ENCODE measurements around the gene LDLRAD4.

Gene LDLRAD4

DNA sequence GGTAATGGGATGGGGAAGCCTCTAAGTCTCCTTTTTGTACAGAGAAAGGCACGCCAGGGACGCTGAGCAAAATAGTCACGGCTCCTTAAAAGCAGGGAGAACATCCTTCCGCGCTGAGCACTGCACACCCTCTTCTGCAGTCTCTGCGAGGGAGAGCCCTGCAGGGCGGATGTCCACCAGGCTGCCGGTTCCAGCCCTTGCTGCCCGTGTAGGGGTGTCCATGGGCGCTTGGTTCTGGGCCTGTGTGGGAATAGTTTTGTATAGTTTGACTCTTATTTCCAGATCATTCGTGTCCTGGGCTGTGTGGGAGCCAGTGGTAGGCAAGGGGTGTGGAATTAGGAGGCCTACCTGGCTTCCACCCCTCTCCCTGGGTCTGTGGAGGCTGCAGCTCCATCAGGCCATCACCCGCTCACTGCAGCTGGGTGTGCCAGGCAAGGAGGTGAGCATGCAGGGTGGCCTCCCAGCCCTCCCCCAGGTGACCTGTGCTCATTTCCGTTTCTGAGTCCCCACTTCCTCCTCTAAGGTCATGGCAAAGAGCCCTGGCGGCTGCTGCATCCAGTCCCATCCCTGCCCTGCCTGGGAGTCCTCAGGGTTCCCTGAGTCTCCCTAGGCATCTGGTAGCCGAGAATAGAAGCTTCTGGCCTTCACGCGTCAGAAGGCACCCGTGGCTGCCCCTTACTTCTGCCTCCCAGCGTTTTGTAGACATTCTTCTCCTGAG lies 202.6 kb downstream of the LDLRAD4 start:
- DNase-seq (ENCODE audit: extremely low read depth in 1 of 2, low read depth in 1 of 2), result no peak

DNA sequence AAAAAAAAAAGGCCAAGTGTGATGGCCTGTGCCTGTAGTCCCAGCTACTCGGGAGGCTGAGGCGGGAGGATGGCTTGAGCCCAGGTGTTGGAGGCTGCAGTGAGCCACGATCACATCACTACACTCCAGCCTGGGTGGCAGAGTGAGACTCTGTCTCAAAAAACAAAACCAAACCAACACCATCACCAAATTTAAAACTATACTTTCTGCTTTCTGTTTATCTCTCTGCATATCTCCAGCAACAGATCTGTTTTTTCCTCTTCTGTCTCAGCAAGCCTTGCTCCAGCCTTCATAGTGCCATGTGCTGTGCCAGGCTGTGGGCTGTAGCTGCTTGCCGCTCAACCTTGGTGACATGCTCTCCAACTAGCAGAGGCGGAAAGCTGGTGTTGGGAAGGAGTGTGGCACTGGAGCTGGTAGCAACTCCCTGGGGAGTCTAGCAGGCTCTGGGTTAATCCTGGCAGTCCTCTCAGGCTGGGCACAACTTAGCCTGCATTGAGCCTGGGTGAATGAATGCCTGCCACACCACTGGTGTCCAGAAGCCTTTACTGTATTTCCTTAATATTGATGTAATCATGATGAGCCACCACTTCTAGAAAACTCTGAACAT lies 204.1 kb downstream of the LDLRAD4 start:
- DNase-seq (ENCODE audit: extremely low read depth in 1 of 2, low read depth in 1 of 2), result no peak

DNA sequence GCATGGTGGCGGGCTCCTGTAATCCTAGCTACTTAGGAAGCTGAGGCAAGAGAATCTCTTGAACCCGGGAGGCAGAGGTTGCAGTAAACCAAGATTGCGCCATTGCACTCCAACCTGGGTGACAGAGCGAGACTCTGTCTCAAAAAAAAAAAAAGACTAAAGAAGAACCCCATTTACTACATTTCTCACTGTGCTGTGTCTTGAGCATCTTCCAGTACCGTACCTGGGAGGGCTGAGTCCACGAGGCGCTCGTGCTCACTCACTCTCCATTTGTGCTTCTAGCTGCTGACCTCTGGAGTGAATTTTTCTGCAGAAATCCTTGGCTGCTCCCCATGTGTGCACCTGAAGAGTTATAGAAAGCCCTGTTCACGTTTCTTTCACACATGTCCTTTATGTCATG lies 204.8 kb downstream of the LDLRAD4 start:
- no peak for DNase-seq (ENCODE audit: extremely low read depth in 1 of 2, low read depth in 1 of 2)

DNA sequence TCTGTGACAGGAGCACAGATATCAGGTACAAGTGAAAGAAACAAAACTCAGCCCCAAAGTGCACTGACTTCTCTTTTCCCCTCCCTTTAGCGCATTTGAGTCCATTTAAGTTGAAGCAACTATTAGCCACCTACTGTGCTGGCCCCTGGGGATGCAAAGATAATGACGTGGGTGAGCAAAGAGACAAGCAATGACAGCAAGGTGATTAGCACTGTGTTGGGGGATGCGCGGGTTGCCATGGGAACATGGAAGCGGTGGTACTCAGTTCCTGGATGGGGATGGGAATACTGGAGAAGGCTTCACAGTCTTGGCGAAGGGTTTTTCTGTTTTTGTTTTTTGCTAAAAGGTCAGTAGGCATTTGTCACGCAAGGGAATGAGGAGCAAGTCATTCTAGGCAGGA lies 205.8 kb downstream of the LDLRAD4 start:
- no peak for DNase-seq (ENCODE audit: extremely low read depth in 1 of 2, low read depth in 1 of 2)

DNA sequence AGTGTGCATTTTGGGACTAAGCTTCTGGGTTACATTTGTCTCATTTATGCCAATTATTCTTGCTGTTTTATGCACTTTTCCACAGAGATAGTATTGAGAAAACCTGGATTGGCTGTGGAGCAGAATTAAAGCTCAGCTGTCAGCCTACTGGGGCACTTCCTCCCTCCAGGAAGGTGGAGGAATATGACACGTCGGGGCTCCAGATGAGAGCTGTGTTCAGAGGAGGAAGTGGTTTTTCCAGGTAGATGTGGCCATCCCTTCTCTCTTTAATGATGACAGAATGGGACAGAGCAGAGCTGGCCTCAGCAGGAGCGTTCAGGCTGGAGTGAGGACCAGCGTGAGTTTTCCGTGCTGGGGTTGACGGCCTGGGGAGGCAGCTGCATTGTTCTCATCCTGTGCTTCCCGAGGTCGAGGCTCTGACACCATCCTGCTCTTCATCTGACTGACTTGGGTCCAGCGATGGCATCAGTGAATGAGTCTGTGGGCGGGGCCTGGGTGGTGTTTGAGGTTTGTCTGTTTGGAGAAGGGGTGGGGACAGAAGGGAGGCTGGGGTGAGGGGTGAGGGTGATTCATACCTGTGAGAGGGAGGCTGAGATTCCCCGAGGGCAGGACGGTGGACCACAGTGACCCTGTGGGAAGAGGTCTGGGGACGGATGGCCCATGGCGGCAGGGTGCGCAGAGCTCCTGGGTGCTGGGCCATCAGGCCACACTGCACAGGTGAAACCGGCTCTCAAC lies 207.0 kb downstream of the LDLRAD4 start:
- no peak for DNase-seq (ENCODE audit: extremely low read depth in 1 of 2, low read depth in 1 of 2)

DNA sequence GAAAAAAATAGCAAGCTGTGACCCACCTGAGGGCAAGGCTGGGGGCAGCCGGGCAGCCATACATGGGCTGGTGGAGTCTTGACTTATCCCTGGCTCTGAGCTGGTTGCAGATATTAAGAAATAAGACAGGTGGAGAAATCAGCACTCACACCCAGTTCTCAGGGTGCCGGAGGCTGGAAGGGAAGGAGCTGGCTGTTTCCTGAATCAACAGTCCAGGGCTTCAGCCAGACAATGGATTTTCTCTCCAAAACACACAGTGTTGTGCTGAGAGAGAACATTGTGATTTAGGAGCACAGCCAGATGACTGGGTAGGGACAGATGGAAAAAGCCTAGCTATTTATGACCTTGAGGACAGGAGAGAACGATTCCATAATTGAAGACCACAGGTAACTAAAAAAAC lies 208.8 kb downstream of the LDLRAD4 start:
- no peak for DNase-seq (ENCODE audit: extremely low read depth in 1 of 2, low read depth in 1 of 2)

DNA sequence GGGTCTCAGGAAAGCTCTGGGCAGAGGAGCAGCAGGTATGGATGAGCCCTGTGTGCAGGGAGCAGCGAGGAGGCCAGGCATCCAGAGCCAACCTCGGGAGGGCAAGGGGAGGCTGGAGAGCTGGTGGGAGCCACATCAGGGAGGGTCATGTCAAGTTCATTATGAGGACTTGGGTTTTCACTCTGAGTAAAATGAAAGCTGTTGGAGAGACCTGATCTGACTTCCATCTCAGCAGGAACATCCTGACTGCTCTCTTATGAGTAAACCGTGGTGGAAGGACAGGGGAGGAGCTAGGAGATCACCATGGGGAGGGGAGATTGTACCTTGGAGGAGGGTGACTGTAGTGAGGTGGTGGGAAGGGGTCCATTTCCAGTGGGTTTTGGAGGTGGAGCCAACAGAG lies 209.8 kb downstream of the LDLRAD4 start:
- DNase-seq (ENCODE audit: extremely low read depth in 1 of 2, low read depth in 1 of 2), result no peak

DNA sequence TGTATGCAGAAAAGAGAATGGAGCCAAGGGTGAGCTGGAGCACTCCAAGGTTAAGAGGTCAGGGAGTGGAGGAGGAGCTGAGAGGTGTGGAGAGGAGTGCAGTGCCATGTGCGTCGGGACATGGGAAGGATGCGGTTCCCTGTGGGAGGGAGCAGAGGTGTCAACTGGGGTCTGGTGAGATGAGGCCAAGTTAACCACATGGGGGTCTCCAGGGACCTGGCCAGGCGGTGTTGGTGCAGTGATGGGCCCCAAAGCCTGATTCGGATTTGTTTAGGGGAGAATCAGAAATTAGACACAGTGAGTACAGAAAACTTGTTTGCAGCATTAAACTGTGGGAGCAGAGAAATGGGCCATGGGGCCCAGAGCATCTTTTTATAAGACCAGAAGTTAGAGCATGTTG lies 210.5 kb downstream of the LDLRAD4 start:
- DNase-seq (ENCODE audit: extremely low read depth in 1 of 2, low read depth in 1 of 2), result no peak

DNA sequence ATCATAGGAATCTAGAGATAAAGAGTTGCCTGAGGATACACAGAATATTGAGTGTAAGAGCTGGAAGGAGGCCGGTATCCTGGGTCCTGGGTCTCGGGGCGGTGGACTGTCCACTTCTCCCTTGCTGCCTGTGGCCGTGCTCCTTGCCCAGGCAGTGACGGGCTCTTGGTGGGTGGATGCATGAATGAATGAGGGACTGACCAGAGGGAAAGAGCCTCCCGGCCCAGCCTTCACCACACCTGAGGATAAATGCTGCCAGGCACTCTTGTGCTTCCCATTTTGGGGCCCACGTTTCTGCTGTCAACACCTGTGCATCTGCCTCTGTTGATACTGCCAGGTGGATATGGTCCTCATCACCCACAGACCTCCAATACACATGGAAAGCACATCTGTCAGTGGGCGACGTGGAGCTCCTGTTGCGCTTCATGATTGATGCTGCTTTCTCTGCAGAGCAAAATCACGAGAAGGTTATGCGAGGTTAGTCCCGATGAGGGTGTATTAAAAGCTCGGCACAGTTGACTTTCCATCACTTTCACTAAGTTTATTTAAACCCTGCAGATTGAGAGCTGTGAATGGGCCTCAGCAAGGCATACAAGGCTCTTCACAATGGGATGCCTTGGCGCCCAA lies 211.4 kb downstream of the LDLRAD4 start:
- no peak for DNase-seq (ENCODE audit: extremely low read depth in 1 of 2, low read depth in 1 of 2)

DNA sequence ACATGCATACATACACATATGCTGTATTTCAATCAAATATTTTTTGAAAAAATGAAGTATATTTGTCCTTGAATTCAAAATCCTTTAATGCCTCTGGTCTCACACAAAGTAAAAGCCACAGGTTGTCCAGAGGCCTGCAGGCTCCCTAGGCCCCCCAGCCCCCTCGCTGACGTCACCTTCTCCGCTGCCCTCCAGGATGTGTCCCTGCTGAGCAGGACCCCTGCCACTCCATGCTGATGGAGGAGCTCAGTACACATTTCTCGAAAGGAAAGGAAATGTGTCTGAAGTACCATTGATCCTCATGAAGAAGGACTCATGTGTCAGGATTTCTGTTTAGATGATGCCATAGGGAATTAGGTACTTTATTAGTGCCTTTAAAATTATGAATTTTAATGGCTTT lies 212.1 kb downstream of the LDLRAD4 start:
- DNase-seq (ENCODE audit: extremely low read depth in 1 of 2, low read depth in 1 of 2), result no peak

DNA sequence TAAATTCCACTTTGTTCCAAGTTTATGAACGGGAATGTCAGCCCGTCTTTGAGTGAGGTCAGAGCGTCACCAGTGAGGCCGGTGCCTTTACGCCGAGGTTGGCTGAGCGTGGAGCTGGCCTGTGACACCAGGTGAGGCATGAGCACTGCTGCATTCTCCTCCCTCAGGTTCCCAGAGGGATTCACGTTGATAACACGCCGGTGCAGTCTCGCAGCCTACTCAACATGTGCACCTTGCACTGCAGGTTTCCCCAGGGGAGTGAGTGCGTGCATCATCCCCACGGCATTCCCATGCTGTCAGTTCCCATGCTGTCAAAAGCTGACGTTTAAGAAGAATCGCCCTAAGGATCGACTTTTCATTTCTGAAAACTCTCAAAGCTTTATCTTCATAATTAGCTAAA lies 213.3 kb downstream of the LDLRAD4 start:
- no peak for DNase-seq (ENCODE audit: extremely low read depth in 1 of 2, low read depth in 1 of 2)

DNA sequence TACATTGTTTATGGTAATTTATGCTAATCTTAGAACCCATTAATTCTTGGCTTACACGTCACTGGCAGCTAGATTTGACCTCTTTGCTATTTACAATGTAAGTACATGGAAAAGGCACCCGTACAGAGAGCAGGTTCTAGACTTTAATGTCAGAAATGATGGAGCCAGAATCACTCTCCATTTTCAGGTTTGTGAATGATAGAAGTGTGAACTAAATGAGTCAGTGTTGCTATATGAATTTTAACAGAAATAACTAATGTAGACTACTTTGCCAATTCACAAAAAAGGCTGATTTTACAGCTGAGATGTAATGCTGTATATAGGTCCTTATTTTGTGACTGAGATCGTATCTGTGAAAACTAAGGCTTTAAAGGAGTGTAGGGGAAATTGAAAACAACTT lies 214.6 kb downstream of the LDLRAD4 start:
- DNase-seq (ENCODE audit: extremely low read depth in 1 of 2, low read depth in 1 of 2), result no peak

DNA sequence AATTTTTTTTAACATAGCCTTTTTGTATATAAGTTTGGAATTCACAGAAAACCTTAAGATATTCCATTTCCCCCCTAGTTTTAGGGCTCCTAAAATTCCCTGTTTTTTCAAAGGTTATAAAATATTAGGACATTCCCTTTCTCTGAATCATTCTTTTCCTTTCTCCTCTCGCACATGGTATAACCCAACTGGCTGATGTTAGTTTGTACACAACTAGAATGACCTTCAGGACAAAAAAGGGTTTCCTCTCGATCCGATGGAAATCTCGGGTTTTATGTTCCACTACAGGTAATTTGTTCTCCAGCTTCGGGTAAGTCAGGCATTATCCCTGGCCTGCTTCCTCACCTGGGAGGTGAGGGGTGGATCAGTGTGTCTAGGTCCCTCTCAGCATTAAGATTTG lies 215.1 kb downstream of the LDLRAD4 start:
- DNase-seq (ENCODE audit: extremely low read depth in 1 of 2, low read depth in 1 of 2), result no peak

DNA sequence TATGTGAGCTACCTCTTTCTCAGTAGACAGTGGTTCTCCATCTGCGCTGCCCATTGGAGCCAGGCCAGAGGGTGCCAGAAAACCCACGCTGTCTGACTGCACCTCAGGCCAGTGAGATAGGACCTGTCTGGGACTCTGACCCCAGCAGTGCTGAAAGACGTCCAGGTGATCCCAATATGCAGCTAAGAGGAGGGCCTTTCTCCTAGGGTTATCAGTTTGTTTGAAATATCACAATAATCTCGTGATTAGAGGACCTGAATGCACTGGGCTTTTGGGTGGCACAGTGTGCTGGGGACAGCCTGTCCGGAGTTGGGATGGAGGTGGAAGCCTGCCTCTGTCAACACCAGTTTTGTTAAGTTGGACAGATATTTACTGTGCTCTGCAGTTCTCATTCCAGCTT lies 216.3 kb downstream of the LDLRAD4 start:
- DNase-seq (ENCODE audit: extremely low read depth in 1 of 2, low read depth in 1 of 2), result no peak

DNA sequence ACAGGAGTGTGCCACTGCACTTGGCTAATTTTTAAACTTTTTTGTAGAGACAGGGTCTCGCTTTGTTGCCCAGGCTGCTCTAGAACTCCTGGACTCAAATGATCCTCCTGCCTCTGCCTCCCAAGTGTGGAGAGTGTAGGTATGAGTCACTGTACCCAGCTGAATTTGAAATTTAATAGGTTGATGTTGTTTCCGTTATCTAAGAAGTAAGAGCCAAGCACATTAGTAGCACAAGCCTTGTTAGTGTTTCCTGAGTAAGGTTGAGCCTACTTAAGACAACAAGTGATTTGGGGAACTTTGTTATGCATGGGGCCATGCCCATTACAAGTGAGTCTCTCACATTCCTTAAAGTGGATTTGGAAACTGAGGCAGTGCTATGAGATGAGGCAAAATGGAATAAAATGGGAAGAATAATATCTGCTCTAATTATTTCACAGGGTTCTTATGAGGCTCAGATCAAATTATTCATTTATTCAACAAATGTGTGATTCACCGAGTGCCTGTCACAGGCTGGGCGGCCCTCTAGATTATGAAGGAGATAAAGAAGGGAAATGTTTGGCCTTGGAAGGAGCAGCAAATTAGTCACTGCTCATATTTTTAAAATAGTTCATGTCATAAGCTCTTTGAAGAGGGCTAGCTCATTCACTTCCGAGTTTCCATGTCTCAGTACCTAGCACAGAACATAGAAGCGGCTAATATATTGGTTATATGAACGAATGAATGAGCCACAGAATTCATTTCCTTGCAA lies 217.2 kb downstream of the LDLRAD4 start:
- no peak for DNase-seq (ENCODE audit: extremely low read depth in 1 of 2, low read depth in 1 of 2)

DNA sequence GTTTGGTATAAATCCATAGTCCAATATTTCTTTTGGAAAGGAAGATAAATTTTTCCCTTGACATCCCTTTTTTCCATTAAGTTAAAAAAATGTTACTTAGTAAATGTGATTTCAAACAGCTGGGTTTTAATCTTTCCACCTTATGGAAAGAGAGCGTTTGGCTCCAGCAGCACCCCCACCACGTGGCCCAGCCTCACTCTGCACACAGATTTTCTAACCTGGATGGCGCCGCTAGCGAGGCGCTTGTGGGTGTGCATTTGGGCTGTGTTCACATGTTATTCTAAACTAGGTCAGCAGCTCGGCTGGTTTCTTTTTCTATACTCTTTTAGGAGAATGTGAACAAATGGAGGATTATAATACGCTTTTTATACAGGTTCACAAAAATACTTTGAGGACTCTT lies 218.0 kb downstream of the LDLRAD4 start:
- no peak for DNase-seq (ENCODE audit: extremely low read depth in 1 of 2, low read depth in 1 of 2)

DNA sequence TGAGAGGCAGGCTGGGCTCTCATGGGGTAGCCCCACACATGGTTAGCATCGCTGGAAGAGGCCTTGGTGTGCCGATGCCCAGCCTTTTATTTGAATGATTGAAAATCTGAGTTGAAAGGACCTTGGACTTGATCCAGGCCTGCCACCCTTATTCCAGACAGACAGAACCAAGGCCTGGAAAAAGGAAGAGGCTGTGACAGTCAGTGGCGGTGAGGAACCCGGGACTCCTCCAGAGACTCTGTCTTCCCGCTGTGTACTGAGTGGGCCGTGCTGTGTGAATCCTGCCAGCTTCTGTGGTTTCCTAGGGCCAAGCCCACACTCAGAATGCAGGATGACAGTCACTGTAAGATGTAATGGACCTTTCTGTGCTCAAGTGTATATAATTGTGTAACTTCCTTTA lies 218.5 kb downstream of the LDLRAD4 start:
- DNase-seq (ENCODE audit: extremely low read depth in 1 of 2, low read depth in 1 of 2), result no peak

DNA sequence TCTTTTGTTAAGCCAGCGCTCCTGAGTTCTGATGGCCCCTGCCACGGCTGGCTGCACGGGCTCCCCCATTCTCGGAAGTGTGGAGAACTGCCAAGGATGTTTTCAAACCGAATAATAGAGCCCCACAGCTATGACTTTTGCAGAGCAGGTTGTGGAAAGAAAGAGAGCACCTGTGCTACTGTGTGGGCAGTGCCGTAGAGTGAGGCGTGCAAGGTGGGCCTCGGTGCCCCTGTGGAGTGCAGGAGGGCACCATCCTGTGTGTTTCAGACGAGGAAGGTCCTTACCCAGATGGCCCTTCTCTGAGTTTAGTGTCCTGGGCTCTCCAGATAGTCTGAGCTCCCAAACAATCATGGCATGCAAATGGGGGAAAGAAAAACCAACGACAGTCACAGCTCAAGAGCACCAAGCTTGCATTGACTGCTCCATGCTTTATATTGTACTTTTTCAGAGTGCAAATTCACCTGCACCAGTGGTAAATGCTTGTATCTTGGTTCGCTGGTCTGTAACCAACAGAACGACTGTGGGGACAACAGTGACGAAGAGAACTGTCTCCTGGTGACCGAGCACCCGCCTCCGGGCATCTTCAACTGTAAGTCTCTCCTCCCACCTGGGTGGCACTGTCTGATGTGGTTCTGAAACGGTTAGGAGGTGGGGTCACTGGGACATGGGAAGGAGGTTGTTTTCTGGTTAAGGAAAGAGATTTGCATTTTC lies 219.4 kb downstream of the LDLRAD4 start:
- DNase-seq (ENCODE audit: extremely low read depth in 1 of 2, low read depth in 1 of 2), result peak in 1 of 2 donors; percentile 19

DNA sequence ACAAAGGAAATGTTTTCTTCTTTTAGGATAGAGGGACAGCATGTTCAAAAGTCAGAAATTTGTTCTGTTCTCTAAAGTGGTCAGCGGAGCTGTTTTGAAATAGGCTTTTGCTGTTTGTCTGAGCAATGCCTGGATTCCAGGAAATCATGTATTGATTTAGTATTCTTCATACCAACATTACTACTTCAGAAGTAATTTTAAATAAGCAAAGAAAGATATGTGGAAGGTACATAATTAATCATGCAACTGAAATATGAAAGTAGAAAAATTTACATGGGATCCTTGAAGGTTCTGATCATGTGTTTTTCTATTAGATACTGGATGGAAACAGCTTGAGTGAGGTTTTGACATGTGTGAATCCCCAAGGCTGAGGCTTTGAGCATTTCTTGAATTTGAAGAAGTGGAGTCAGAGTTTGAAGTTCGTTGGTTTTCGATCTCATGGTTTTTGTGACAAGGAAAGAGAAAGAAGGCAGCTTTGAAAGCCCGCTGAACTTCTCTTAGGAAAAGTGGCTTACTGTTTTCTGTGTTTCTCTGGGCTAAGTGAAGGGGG lies 220.0 kb downstream of the LDLRAD4 start:
- DNase-seq (ENCODE audit: extremely low read depth in 1 of 2, low read depth in 1 of 2), result no peak

DNA sequence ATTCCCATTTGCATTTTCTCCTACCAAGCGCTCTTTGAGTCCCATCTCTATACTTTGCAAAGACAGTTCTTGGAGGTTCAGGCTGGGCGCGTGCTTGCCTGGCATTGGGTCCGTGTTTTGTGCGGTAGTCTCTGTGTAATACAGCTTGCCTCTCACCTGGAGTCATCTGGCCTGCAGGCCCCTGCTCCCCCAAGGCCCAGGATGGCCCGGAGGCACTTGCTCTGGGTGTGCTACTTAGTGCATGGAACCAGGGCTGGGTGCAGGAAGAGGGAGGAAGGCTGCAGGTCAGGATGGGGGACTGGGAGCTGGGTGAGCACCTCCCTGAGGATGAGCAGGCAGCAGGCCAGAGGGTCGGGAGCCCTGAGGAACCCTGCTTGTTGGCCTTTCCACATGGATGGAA lies 220.9 kb downstream of the LDLRAD4 start:
- no peak for DNase-seq (ENCODE audit: extremely low read depth in 1 of 2, low read depth in 1 of 2)
